Effector memory CD4-positive, alpha-beta T cell (primary cell): ENCODE measurements around the gene LIN28B.
"Not testable (repeated sequence)": the region's sequence is repeated elsewhere in the genome, so short reads cannot be mapped to it uniquely, and the experiment has no call there.

ENCODE experiments used
- DNase-seq, 3 donors: peaks; one replicate each; pipeline ENCODE4 v3.0.0-alpha.2; 2020
- H3K27ac ChIP-seq: 2 replicates; pipeline ENCODE4 v1.7.0; 2013; ENCODE audit warnings: mild to moderate bottlenecking, low read length, moderate library complexity; ENCODE audit not compliant: insufficient read depth, poor library complexity, severe bottlenecking
- H3K27me3 ChIP-seq: replicated peaks from 2 replicates; pipeline ENCODE4 v1.7.0; 2013; ENCODE audit warnings: mild to moderate bottlenecking, low read length; ENCODE audit not compliant: insufficient read depth, control insufficient read depth, poor library complexity, severe bottlenecking
- H3K36me3 ChIP-seq: 2 replicates; pipeline ENCODE4 v1.7.0; 2013; ENCODE audit warnings: mild to moderate bottlenecking, low read length, moderate library complexity; ENCODE audit not compliant: control insufficient read depth, insufficient read depth
- H3K4me1 ChIP-seq: 2 replicates; pipeline ENCODE4 v1.7.0; 2013; ENCODE audit warnings: low read length, mild to moderate bottlenecking; ENCODE audit not compliant: control insufficient read depth, insufficient read depth, poor library complexity, severe bottlenecking
- H3K4me3 ChIP-seq: 2 replicates; pipeline ENCODE4 v1.7.0; 2013; ENCODE audit warnings: low read length, low read depth, mild to moderate bottlenecking; ENCODE audit not compliant: insufficient read depth, poor library complexity, severe bottlenecking
- H3K9me3 ChIP-seq: 2 replicates; pipeline ENCODE4 v1.7.0; 2013; ENCODE audit warnings: mild to moderate bottlenecking, low read length, moderate library complexity; ENCODE audit not compliant: control insufficient read depth

The LIN28B gene

GRCh38 chr6:104983776-104984175 is 26.9 kb downstream of the LIN28B start:
- DNase-seq: no peak
- no peak overlapping the region for H3K4me3 ChIP-seq
- no peaks in the 10 kb centered on the region for H3K4me1 ChIP-seq
- no peaks in the 10 kb centered on the region for H3K9me3 ChIP-seq
- H3K36me3 ChIP-seq: no peaks in the 10 kb centered on the region
- H3K27ac ChIP-seq: no peak overlapping the region
- no peaks in the 10 kb centered on the region for H3K27me3 ChIP-seq

- Histone ChIP-seq H3K4me3 (no peak overlapping the region), H3K4me1 (no peaks in the 10 kb centered on the region), H3K27ac (no peak overlapping the region), H3K9me3 (no peaks in the 10 kb centered on the region), H3K36me3 (no peaks in the 10 kb centered on the region), H3K27me3 (no peaks in the 10 kb centered on the region)
- no peak for DNase-seq
Measured at GRCh38 chr6:104984831-104985230, 27.9 kb downstream of the LIN28B start.

GRCh38 chr6:104985875-104986274 is 29.0 kb downstream of the LIN28B start:
- H3K27ac ChIP-seq, H3K27me3 ChIP-seq, H3K4me3 ChIP-seq, H3K36me3 ChIP-seq, DNase-seq, H3K4me1 ChIP-seq, H3K9me3 ChIP-seq: not testable (repeated sequence)

DNA sequence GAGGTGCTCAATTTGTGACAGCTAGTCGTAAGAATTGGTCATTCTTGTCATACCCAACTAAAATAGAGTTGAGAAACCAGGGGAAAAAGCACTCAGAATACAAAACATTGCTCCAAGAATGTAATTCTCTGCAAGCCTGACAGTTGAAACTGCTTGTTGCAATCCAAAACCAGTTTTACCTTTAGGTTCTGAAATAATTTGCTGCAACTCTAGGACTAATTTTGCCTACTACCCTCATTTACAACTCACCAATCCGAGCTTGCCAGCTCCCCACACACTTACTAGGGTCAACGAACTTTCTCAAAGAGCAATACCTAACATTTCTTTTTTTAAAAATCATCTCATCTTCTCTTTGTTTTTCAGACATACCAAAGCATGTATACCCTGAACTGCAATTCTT is 29.7 kb downstream of the LIN28B start:
- no peak for DNase-seq
- Histone ChIP-seq H3K27me3 (no peaks in the 10 kb centered on the region), H3K36me3 (no peaks in the 10 kb centered on the region), H3K4me1 (no peaks in the 10 kb centered on the region), H3K4me3 (no peak overlapping the region), H3K27ac (no peak overlapping the region), H3K9me3 (no peaks in the 10 kb centered on the region)

GRCh38 chr6:104987218-104987617 is 30.3 kb downstream of the LIN28B start:
- no peak for DNase-seq
- Histone ChIP-seq H3K4me1 (no peaks in the 10 kb centered on the region), H3K4me3 (no peak overlapping the region), H3K9me3 (no peaks in the 10 kb centered on the region), H3K27ac (no peak overlapping the region), H3K27me3 (no peaks in the 10 kb centered on the region), H3K36me3 (no peaks in the 10 kb centered on the region)

GRCh38 chr6:104990085-104990484 is 33.2 kb downstream of the LIN28B start:
- H3K27ac ChIP-seq: no peak overlapping the region
- DNase-seq: no peak
- no peaks in the 10 kb centered on the region for H3K27me3 ChIP-seq
- no peak overlapping the region for H3K4me3 ChIP-seq
- no peaks in the 10 kb centered on the region for H3K9me3 ChIP-seq
- no peaks in the 10 kb centered on the region for H3K4me1 ChIP-seq
- no peaks in the 10 kb centered on the region for H3K36me3 ChIP-seq

GRCh38 chr6:104991062-104991461 is 34.2 kb downstream of the LIN28B start:
- H3K4me1 ChIP-seq, DNase-seq, H3K27ac ChIP-seq, H3K4me3 ChIP-seq, H3K27me3 ChIP-seq, H3K36me3 ChIP-seq, H3K9me3 ChIP-seq: not testable (repeated sequence)

GRCh38 chr6:104993576-104993975 is 36.7 kb downstream of the LIN28B start:
- H3K36me3 ChIP-seq, H3K4me1 ChIP-seq, H3K27ac ChIP-seq, H3K27me3 ChIP-seq, H3K4me3 ChIP-seq, H3K9me3 ChIP-seq, DNase-seq: not testable (repeated sequence)

- DNase-seq: no peak
- Histone ChIP-seq H3K27ac (no peak overlapping the region), H3K36me3 (no peaks in the 10 kb centered on the region), H3K27me3 (no peaks in the 10 kb centered on the region), H3K9me3 (no peaks in the 10 kb centered on the region), H3K4me1 (no peaks in the 10 kb centered on the region), H3K4me3 (no peak overlapping the region)
Measured at GRCh38 chr6:104995989-104996617, 39.2 kb downstream of the LIN28B start.

DNA sequence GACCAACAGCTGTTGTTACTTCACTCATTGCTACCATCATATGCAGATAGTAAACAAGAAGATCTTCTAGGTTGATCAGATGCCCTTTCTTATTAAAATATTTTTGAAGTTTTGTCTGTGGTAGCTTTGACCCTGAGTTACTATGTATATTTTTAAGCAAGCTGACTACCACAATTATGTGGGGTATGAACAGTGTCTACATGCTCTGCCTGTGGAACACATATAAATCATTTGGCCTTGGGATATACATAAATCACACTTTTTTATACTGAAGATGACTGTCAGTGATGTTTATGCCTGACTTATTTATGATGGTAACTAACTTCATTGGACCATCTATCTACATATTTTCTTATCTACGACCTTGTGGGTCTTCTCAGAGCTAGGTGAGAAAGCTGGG is 44.2 kb downstream of the LIN28B start:
- H3K27ac ChIP-seq: no peak overlapping the region
- no peaks in the 10 kb centered on the region for H3K4me1 ChIP-seq
- no peak overlapping the region for H3K4me3 ChIP-seq
- H3K36me3 ChIP-seq: no peaks in the 10 kb centered on the region
- H3K27me3 ChIP-seq: no peaks in the 10 kb centered on the region
- no peaks in the 10 kb centered on the region for H3K9me3 ChIP-seq
- DNase-seq: no peak
